GM12801 (cell line): ENCODE results near the gene NAT14.

ENCODE experiments used
- CTCF ChIP-seq: IDR thresholded peaks from one replicate; pipeline ENCODE4 v1.5.1; 2011; ENCODE audit warnings: control low read depth; ENCODE audit not compliant: insufficient read length; ENCODE audit errors: extremely low read depth

NAT14 gene

GRCh38 chr19:55484593-55485438, at the start of gene NAT14:
Gene NAT14 (plus strand): TSS chr19:55485188. CDS start chr19:55485709, 521 bp downstream.
- no peak for TF ChIP-seq CTCF

GRCh38 chr19:55436847-55437246, 48.1 kb upstream of the NAT14 start:
- no peak for TF ChIP-seq CTCF

- no peak for TF ChIP-seq CTCF
These were observed 47.6 kb upstream of the NAT14 start for GRCh38 chr19:55437410-55437809.

- no peak for TF ChIP-seq CTCF
These were observed 45.9 kb upstream of the NAT14 start for GRCh38 chr19:55439052-55439451.

GRCh38 chr19:55440411-55441105, 44.4 kb upstream of the NAT14 start:
- TF ChIP-seq CTCF: no peak

- TF ChIP-seq CTCF: no peak
These were observed 43.7 kb upstream of the NAT14 start for GRCh38 chr19:55441319-55441691.

GRCh38 chr19:55441692-55442321, 43.2 kb upstream of the NAT14 start:
- TF ChIP-seq CTCF: no peak
